GM18508 (cell line): ENCODE data around the gene PPIF.
A peak's percentile ranks its signal among the peaks of the same experiment; 100 is the strongest.
"Not testable (repeated sequence)": the region's sequence is repeated elsewhere in the genome, so short reads cannot be mapped to it uniquely, and the experiment has no call there.

Source experiments
- ATAC-seq: cut with Tn5 transposase; IDR thresholded peaks from one replicate; pipeline ENCODE4 v1.9.1; 2021; ENCODE audit warnings: moderate number of reproducible peaks; ENCODE audit not compliant: insufficient read depth, unreplicated experiment

Gene PPIF

GRCh38 chr10:79328737-79329504 is 18.3 kb upstream of the PPIF start:
- no peak for ATAC-seq

GRCh38 chr10:79329529-79329928 is 17.7 kb upstream of the PPIF start:
- no peak for ATAC-seq

GRCh38 chr10:79331226-79331625 is 16.0 kb upstream of the PPIF start:
- ATAC-seq = no peak

- ATAC-seq = peak; percentile 62
Observed at GRCh38 chr10:79331709-79332108, 15.6 kb upstream of the PPIF start.

GRCh38 chr10:79332610-79333315 is 14.5 kb upstream of the PPIF start:
- not testable (repeated sequence) for ATAC-seq

- no peak for ATAC-seq
Observed at GRCh38 chr10:79333513-79333912, 13.8 kb upstream of the PPIF start.

- ATAC-seq = no peak
Observed at GRCh38 chr10:79334573-79334972, 12.7 kb upstream of the PPIF start.

GRCh38 chr10:79335094-79335469 is 12.2 kb upstream of the PPIF start:
- no peak for ATAC-seq

- no peak for ATAC-seq
Observed at GRCh38 chr10:79335470-79336235, 11.6 kb upstream of the PPIF start.

- ATAC-seq = no peak
Observed at GRCh38 chr10:79336276-79336675, 11.0 kb upstream of the PPIF start.

- ATAC-seq = no peak
Observed at GRCh38 chr10:79336739-79337138, 10.5 kb upstream of the PPIF start.

- not testable (repeated sequence) for ATAC-seq
Observed at GRCh38 chr10:79337783-79338469, 9.3 kb upstream of the PPIF start.

- ATAC-seq = no peak
Observed at GRCh38 chr10:79339266-79339665, 8.0 kb upstream of the PPIF start.

GRCh38 chr10:79340646-79341244 is 6.5 kb upstream of the PPIF start:
- no peak for ATAC-seq

GRCh38 chr10:79342295-79342761 is 4.9 kb upstream of the PPIF start:
- ATAC-seq = no peak

GRCh38 chr10:79342811-79343561 is 4.3 kb upstream of the PPIF start:
- ATAC-seq = no peak

- no peak for ATAC-seq
Observed at GRCh38 chr10:79344502-79345195, 2.6 kb upstream of the PPIF start.

GRCh38 chr10:79345241-79346011 is 1.8 kb upstream of the PPIF start:
- ATAC-seq = no peak
